ENCODE measurements around the gene NUDT13.

DNA sequence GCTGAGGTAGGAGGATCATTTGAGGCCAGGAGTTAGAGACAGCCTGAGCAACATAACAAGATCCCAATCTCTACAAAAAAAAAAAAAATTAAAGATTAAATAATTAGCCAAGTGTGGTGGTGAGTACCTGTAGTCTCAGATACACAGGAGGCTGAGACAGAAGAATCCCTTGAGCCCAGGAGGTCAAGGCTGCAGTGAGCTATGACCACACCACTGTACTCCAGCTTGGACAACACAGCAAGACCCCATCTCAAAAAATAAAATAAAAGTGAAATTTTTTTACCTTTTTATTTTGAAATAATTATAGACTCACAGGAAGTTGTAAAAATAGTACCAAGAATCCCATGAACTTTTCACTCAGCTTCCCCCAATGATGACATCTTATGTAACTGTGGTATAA is 62.6 kb downstream of the NUDT13 start:
- TF ChIP-seq, protein P1, sequence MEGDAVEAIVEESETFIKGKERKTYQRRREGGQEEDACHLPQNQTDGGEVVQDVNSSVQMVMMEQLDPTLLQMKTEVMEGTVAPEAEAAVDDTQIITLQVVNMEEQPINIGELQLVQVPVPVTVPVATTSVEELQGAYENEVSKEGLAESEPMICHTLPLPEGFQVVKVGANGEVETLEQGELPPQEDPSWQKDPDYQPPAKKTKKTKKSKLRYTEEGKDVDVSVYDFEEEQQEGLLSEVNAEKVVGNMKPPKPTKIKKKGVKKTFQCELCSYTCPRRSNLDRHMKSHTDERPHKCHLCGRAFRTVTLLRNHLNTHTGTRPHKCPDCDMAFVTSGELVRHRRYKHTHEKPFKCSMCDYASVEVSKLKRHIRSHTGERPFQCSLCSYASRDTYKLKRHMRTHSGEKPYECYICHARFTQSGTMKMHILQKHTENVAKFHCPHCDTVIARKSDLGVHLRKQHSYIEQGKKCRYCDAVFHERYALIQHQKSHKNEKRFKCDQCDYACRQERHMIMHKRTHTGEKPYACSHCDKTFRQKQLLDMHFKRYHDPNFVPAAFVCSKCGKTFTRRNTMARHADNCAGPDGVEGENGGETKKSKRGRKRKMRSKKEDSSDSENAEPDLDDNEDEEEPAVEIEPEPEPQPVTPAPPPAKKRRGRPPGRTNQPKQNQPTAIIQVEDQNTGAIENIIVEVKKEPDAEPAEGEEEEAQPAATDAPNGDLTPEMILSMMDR (IDR thresholded peaks at IDR 0.05), result no peak
- no peak for TF ChIP-seq POLR2A (IDR thresholded peaks at IDR 0.05)
- no peak for TF ChIP-seq EP300 (IDR thresholded peaks at IDR 0.05)
